Activated naive CD8-positive, alpha-beta T cell (primary cell): ENCODE data around the gene CCDC110.

Source experiments
- H3K27ac Mint-ChIP-seq: one replicate; pipeline ENCODE4 v1.8.0; 2021; ENCODE audit warnings: mixed read lengths
- H3K27me3 Mint-ChIP-seq: one replicate; pipeline ENCODE4 v1.8.0; 2021; ENCODE audit warnings: mixed read lengths
- H3K36me3 Mint-ChIP-seq: one replicate; pipeline ENCODE4 v1.8.0; 2021; ENCODE audit warnings: mixed read lengths
- H3K4me1 Mint-ChIP-seq: one replicate; pipeline ENCODE4 v1.8.0; 2021; ENCODE audit warnings: low read depth, mixed read lengths
- H3K4me3 Mint-ChIP-seq: one replicate; pipeline ENCODE4 v1.8.0; 2021; ENCODE audit warnings: mild to moderate bottlenecking, mixed read lengths
- H3K9me3 Mint-ChIP-seq: one replicate; pipeline ENCODE4 v1.8.0; 2021; ENCODE audit warnings: low read depth, mixed read lengths

Gene CCDC110

DNA sequence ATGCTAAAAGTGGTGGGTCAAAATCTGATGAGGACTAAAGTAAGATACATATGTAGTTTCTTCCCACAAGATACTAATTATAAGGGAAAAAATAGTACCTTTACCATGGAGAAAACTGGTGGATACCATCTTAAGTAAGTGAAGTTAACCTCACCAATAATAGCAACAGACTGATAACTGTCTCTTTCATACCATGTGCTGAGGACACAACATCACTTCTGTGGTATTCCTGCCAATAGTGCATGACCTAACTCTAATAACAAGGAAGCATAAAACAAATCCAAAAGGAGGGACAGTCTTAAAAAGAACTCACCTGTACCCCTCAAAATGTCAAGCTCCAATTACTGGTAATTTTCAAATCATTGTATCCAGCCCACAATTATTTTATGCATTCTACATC is 54.6 kb downstream of the CCDC110 start:
- Mint-ChIP-seq H3K4me3 (no peak overlapping the region), H3K9me3 (no peaks in the 10 kb centered on the region), H3K36me3 (peaks cover 21% of the 10 kb centered on the region), H3K27ac (no peak overlapping the region), H3K4me1 (peaks cover 8% of the 10 kb centered on the region), H3K27me3 (no peaks in the 10 kb centered on the region)

DNA sequence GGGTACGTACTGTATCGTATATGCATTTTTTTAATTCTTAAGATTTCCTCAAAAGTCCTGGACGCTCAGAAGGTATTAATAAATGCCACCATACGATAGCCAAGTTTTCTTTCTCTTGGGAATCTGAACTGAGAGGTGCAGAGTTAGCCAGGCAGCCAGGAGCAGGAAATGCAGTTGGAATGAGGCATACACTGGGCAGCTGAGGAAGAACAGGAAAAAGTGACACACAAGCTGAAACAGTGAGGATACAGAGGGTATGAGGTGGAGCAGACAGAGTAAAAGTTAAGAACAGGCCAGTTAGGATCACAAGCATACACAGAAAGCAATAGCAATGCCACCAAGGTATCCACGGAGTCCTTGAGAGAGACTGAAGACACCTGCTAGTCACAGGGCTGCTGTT is 59.1 kb downstream of the CCDC110 start:
- Mint-ChIP-seq H3K27me3 (no peaks in the 10 kb centered on the region), H3K4me1 (no peaks in the 10 kb centered on the region), H3K4me3 (no peak overlapping the region), H3K27ac (no peak overlapping the region), H3K9me3 (no peaks in the 10 kb centered on the region), H3K36me3 (peaks cover 14% of the 10 kb centered on the region)

DNA sequence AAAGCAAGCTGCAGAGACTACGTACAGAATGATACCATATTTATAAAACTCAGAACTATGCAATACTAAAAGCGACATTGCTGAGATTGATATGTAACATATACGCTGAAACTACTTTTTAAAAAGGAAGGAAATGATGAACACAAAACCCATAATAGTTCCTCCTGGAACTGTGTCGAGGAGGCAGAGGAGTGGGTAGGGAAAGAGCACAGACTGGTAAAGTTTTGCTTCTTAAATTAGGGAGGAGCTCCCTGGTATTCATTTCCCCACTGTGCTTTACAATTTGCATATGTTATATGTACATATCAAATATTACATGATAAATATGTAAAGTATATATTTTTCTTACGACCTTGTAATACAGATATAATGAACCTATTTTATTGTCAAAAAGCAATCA is 59.7 kb downstream of the CCDC110 start:
- Mint-ChIP-seq H3K27ac (no peak overlapping the region), H3K4me1 (no peaks in the 10 kb centered on the region), H3K27me3 (no peaks in the 10 kb centered on the region), H3K4me3 (no peak overlapping the region), H3K36me3 (peaks cover 10% of the 10 kb centered on the region), H3K9me3 (no peaks in the 10 kb centered on the region)

DNA sequence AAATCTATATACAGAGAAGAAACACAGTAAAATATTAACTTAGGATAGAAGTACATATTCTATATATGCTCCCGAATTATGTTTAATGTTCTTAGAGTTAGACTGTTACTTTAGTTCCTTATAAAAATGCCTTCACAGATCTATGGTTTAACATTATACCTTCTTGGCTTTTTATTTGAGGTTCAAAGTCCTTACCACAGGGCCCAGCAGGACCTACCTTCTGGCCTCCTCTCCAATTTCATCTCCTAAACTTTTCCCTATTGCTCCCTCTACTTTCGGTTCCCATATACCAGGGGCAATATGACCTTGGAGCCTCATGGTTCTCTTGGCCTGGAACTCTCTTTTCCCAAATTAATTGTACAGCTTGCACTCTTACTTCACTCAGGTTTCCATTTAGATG is 63.1 kb downstream of the CCDC110 start:
- Mint-ChIP-seq H3K4me3 (no peak overlapping the region), H3K27me3 (no peaks in the 10 kb centered on the region), H3K9me3 (no peaks in the 10 kb centered on the region), H3K27ac (no peak overlapping the region), H3K36me3 (peaks cover 9% of the 10 kb centered on the region), H3K4me1 (no peaks in the 10 kb centered on the region)

DNA sequence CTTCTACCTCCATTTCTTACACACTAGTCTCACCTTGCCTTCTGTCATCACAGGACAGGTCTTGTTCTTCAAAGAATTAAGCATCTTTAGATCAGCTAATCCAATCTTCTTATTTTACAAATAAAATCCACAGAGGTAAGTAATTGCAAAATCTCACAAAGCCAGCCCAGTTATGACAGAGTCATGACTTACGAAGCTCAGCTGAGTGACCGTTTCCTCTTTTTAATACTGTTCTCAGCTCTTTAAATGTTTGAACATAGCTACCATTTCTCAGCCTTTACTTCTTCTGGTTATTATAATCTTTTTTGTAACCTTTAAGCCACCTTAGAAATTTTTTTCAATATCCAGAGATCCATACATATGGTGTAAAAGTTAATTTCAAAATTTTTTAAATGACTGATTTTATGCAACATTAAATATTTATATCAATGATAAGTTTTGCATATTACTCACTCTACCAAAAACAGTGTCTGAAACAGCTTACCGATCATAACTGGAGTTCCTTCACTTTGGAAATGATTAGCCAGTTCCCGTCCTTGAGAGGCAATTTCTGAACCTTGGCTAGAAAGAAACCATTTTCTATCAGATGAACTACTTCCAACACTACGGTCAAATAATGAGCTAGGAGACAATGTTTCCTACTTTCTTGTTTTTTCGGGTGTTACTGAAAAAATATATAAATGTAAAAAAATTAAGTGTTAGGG is 66.1 kb downstream of the CCDC110 start:
- Mint-ChIP-seq H3K36me3 (peaks cover 7% of the 10 kb centered on the region), H3K4me3 (no peak overlapping the region), H3K9me3 (no peaks in the 10 kb centered on the region), H3K27ac (no peak overlapping the region), H3K27me3 (no peaks in the 10 kb centered on the region), H3K4me1 (no peaks in the 10 kb centered on the region)

DNA sequence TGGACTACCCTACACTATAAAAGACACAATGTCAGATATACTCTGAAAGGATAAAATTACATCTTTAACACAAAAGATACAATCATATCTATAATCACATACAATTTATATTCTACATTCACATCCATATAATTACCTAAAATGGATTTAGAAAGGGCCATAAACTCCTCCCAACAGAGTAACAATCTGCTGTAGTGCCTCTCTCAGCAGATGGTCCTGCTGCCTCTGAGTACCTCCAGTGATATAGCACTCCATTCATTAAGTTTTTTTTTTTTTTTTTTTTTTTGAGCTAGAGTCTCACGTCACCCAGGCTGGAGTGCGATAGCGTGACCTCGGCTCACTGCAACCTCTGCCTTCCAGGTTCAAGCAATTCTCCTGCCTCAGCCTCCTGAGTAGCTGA is 67.5 kb downstream of the CCDC110 start:
- Mint-ChIP-seq H3K4me1 (no peaks in the 10 kb centered on the region), H3K36me3 (peaks cover 2% of the 10 kb centered on the region), H3K9me3 (no peaks in the 10 kb centered on the region), H3K4me3 (no peak overlapping the region), H3K27ac (no peak overlapping the region), H3K27me3 (no peaks in the 10 kb centered on the region)

DNA sequence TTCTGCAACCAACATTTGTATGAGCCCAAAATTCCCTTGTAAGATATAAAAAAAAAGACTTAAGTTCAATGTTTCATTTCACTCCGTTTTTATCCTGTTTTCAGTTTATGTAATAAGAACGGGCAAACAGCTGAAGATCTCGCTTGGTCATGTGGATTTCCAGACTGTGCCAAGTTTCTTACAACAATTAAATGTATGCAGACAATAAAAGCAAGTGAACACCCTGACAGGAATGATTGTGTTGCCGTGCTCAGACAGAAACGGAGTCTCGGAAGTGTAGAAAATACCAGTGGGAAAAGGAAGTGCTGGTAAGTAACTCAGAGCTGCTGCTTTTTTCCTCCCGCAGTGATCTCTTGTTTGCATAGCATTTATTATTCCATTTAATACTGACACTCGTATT is 72.1 kb downstream of the CCDC110 start:
- H3K4me3 Mint-ChIP-seq, result no peak overlapping the region
- no peak overlapping the region for H3K27ac Mint-ChIP-seq
- H3K36me3 Mint-ChIP-seq, result no peaks in the 10 kb centered on the region
- no peaks in the 10 kb centered on the region for H3K27me3 Mint-ChIP-seq
- no peaks in the 10 kb centered on the region for H3K9me3 Mint-ChIP-seq
- peaks cover 18% of the 10 kb centered on the region for H3K4me1 Mint-ChIP-seq

DNA sequence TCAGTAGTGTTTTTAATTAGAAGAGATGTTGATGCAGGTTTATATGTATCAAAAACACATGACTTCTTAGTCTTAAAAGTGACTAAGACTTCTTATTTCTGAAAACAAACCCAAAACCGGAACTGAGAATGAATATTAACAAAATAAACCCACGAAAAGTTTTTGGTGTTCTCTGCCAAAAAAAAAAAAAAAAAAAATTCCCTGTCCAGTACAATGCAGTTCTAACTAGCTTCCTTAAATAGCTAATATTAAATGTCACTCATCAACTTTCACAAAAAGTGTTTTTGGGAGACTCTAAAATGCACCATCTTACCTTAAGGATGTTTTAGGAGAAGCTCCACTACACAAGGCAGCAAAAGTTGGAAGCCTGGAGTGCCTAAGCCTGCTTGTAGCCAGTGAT is 72.9 kb downstream of the CCDC110 start:
- no peak overlapping the region for H3K4me3 Mint-ChIP-seq
- no peak overlapping the region for H3K27ac Mint-ChIP-seq
- H3K36me3 Mint-ChIP-seq, result no peaks in the 10 kb centered on the region
- no peaks in the 10 kb centered on the region for H3K27me3 Mint-ChIP-seq
- H3K4me1 Mint-ChIP-seq, result peaks cover 24% of the 10 kb centered on the region
- H3K9me3 Mint-ChIP-seq, result no peaks in the 10 kb centered on the region

DNA sequence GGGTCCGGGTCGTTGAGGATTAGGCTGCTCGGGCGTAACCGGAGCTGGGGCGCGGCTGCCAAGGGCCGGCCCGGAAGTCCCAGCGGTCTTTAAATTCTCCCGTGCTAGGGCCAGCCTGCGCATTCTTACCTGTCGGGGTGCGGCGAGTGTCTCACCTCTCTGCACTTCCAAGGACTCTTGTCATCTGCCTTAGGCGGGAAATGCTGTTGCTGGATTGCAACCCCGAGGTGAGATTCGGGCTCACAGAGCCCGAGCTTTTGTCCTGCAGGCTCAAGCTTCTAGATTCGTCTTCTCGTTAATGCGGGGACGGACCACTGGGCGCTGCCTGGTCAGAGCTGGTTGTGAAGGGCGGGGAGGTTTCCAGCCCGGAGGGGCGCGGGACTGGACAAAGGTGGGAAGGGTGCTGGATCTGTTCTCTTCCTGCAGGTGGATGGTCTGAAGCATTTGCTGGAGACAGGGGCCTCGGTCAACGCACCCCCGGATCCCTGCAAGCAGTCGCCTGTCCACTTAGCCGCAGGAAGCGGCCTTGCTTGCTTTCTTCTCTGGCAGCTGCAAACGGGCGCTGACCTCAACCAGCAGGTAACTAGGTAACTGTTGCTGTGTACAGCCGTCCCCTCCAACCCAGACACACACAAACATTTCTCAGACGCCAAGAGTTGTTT is 74.7 kb downstream of the CCDC110 start, which contains the start of gene ANKRD37:
Gene ANKRD37, plus strand, starts transcription at position 118 of the 662 bp plus-strand sequence. Its CDS starts 83 bp downstream, at position 201.
- Mint-ChIP-seq H3K27ac (peak within 1 kb of the TSS; percentile 94), H3K36me3 (peaks cover 1% of the 10 kb centered on the region), H3K27me3 (no peaks in the 10 kb centered on the region), H3K4me1 (peaks cover 26% of the 10 kb centered on the region), H3K4me3 (peak within 1 kb of the TSS; percentile 96), H3K9me3 (no peaks in the 10 kb centered on the region)

DNA sequence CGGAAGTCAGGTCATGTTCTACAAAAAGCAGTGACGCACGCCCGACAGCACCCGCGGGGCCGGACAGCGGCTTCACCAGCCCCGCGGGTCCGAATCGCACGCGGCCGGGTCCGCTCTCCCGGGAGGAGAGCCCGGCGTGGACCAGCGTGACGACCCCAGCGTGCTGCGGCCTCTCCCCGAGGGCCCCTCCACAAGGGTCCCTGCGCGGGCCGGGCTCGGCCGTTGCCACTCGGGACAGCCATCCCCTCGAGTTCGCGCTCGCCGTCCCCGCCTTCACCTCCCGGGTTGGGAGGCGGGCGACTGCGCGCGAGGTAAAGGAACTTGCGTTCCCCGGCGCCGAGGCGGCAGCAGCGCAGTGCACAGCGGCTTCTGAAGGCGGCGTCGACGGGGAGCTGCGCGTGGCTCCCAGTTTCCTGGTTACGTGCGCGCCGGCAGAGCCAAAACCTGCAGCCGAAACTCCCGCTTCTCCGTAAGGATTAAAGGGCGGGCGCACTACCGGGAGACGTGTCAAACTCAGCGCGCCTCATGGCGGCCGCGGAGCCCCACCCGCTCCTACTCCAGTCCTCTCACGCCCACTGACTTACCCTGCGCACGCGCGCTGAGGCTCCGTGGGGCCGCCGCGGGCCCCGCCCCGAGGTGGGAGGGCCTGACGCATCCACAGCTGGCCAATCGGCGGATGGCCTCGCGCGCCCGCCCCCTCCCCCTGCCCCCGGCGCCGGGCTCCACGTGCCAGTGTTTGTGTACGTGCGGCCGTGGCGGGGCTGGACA is 75.4 kb downstream of the CCDC110 start:
- H3K9me3 Mint-ChIP-seq, result no peaks in the 10 kb centered on the region
- H3K4me1 Mint-ChIP-seq, result peaks cover 26% of the 10 kb centered on the region
- peak overlapping the region; percentile 94 for H3K27ac Mint-ChIP-seq
- no peaks in the 10 kb centered on the region for H3K27me3 Mint-ChIP-seq
- peaks cover 2% of the 10 kb centered on the region for H3K36me3 Mint-ChIP-seq
- peak overlapping the region; percentile 96 for H3K4me3 Mint-ChIP-seq

DNA sequence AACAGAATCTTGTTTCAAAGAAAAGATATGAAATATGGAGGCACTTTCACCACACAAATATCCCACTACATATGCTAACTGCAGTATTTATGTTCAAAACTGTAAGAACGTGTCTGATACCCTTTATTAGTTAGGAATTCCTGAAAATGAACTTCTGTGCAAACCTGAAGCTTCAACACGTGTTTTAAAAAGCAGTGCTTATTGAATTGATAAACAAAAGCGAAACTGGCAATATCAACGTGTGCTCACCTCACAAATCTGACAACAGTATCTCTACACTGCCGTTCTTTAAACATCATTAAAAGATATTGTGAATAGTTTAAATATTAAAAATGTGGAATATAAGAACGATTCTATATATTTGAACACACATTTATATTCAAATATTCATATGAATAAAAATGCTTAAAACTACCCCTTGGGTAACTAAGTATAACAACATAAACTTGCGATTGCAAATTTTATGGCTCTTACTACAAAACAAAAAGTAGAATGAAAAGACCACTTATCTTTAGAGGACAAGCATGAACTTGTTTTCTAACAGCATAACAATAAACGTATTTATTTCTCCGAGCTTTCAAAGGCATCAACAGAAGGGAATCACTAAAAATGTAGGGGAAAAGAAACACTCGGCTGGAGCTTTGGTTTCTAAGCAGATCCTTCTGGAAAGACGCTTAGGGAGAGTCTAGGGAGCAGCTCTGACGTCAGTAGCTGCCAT is 76.1 kb downstream of the CCDC110 start, which contains the start of gene LRP2BP:
Gene LRP2BP, minus strand, starts transcription at position 687 of the 718 bp plus-strand sequence. CDS start 17,738 bp downstream, outside the sequence.
- H3K9me3 Mint-ChIP-seq, result no peaks in the 10 kb centered on the region
- H3K27me3 Mint-ChIP-seq, result no peaks in the 10 kb centered on the region
- peak within 1 kb of the TSS; percentile 94 for H3K27ac Mint-ChIP-seq
- H3K4me1 Mint-ChIP-seq, result peaks cover 26% of the 10 kb centered on the region
- H3K36me3 Mint-ChIP-seq, result peaks cover 2% of the 10 kb centered on the region
- H3K4me3 Mint-ChIP-seq, result peak within 1 kb of the TSS; percentile 96
